GM12892 (cell line): ENCODE results near the gene KCNQ5.

Source experiments
- POLR2A ChIP-seq: IDR thresholded peaks from 2 replicates; pipeline ENCODE4 v1.6.1; 2011; ENCODE audit warnings: low read depth, low read length, control low read depth
- POLR2AphosphoS5 ChIP-seq: IDR thresholded peaks from 2 replicates; pipeline ENCODE4 v1.6.1; 2011; ENCODE audit warnings: low read depth, low read length, control low read depth
- TAF1 ChIP-seq: IDR thresholded peaks from 2 replicates; pipeline ENCODE4 v1.6.1; 2011; ENCODE audit warnings: low read depth, mild to moderate bottlenecking, control low read depth, low read length, borderline replicate concordance

- TF ChIP-seq POLR2A (no peak), POLR2AphosphoS5 (no peak), TAF1 (no peak)
These were observed 117.5 kb downstream of the KCNQ5 start for GRCh38 chr6:72739368-72739779.
